Kidney epithelial cell (primary cell): ENCODE results near the gene GRM8. TPM values are rescaled to one million over a fixed set of nuclear protein-coding genes. Genes with fewer than 3 reads are reported as not detected.

Source experiments
- DNase-seq: peaks from one replicate; pipeline ENCODE4 v3.0.0-alpha.2; 2010; ENCODE audit warnings: low read depth
- H3K27me3 ChIP-seq: 2 replicates; pipeline ENCODE4 v1.6.0; 2011; ENCODE audit warnings: low read length; ENCODE audit not compliant: control insufficient read depth, insufficient read depth
- H3K36me3 ChIP-seq: 2 replicates; pipeline ENCODE4 v1.5.1; 2011; ENCODE audit warnings: low read length; ENCODE audit not compliant: control insufficient read depth, insufficient read depth
- H3K4me3 ChIP-seq: 2 replicates; pipeline ENCODE4 v1.5.1; 2011; ENCODE audit warnings: low read depth, mild to moderate bottlenecking, control low read depth, low read length
- CTCF ChIP-seq: IDR thresholded peaks from 2 replicates; pipeline ENCODE4 v1.5.1; 2011; ENCODE audit warnings: mild to moderate bottlenecking, moderate library complexity, low read length, control low read depth, inconsistent platforms; ENCODE audit not compliant: insufficient read depth, poor library complexity, severe bottlenecking
- total RNA-seq: library from RNA; depleted of rRNA; stranded (reverse); fragments of >200 nt; gene quantifications from 2 replicates; pipeline ENCODE4 v1.2.3, GENCODE V29; 2015

GRM8 gene
- total RNA-seq, 1 donor from 2014 or later = 0.17 TPM

DNA sequence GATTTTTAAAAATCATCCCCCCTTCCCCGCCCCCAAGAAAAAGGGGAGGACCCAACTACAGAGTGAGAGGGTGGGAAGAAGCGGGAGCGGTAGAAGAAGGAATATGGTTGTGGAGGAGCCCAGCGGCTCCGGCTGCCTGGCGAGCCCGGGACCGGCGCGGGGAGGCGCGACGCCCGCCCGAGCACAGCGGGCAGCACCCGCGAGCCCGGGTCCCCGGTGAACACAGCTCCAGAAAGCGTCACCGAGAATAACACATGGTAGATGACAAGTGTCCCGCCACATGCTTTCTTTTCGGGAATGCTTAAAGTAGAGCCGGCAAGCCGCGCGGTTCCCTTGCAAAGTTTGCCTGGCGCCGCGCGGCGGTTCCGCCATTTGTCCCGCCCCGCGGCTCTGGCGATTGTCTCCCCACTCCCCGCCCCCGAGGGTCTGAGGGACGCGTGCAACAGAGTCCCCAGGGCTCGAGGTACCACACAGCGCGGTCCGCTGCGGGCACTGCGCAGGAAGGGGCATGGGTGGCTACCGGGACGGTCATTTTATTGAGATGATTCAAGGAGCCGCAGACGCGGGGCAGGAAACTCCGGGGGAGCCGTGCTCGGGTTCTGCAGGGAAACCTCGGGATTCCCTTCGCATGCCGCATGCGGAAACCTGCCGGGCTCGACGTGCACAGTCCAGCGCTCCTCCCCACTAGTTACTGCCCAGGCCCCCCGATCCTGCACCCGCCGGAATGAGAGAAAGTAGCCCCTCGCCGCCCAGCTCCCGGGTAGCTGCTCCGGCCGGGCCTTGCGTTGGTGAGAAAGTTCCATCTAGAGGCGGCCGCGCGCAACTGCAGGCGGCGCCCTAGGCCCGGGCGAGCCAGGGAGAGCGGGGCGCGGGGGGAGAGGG, 781 bp upstream of the GRM8 start:
- no peak for DNase-seq
- Histone ChIP-seq H3K27me3 (peaks cover 56% of the 10 kb centered on the region), H3K36me3 (no peaks in the 10 kb centered on the region), H3K4me3 (peak overlapping the region; percentile 56)
- peak; percentile 82 for TF ChIP-seq CTCF

DNA sequence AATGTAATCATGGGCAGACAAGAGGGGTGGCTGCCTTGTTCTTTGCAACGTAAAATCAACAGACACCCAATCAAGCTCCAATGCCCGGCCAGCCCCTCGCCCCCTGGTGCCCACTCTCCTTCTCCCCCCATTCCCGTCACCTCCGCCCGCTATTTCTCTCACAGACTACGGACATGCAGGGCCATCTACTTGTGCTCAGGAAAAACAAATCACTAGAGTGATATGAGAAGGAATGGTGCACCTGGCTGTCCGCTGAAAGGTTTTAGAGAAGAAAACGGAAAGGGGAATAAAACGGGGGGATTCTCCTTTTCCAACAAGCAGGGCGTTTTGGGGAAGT, 396 bp downstream of the GRM8 start:
- no peak for TF ChIP-seq CTCF
- Histone ChIP-seq H3K36me3 (no peaks in the 10 kb centered on the region), H3K4me3 (peak overlapping the region; percentile 56), H3K27me3 (peaks cover 56% of the 10 kb centered on the region)
- DNase-seq = no peak

GRCh38 chr7:127251465-127252376, 1.0 kb downstream of the GRM8 start:
- DNase-seq = no peak
- no peak for TF ChIP-seq CTCF
- Histone ChIP-seq H3K27me3 (peaks cover 56% of the 10 kb centered on the region), H3K36me3 (no peaks in the 10 kb centered on the region), H3K4me3 (peak overlapping the region; percentile 56)

- no peak overlapping the region for H3K4me3 ChIP-seq
- no peak for TF ChIP-seq CTCF
- no peaks in the 10 kb centered on the region for H3K36me3 ChIP-seq
- peaks cover 56% of the 10 kb centered on the region for H3K27me3 ChIP-seq
- DNase-seq = no peak
Observed at GRCh38 chr7:127251036-127251464, 1.7 kb downstream of the GRM8 start.

DNA sequence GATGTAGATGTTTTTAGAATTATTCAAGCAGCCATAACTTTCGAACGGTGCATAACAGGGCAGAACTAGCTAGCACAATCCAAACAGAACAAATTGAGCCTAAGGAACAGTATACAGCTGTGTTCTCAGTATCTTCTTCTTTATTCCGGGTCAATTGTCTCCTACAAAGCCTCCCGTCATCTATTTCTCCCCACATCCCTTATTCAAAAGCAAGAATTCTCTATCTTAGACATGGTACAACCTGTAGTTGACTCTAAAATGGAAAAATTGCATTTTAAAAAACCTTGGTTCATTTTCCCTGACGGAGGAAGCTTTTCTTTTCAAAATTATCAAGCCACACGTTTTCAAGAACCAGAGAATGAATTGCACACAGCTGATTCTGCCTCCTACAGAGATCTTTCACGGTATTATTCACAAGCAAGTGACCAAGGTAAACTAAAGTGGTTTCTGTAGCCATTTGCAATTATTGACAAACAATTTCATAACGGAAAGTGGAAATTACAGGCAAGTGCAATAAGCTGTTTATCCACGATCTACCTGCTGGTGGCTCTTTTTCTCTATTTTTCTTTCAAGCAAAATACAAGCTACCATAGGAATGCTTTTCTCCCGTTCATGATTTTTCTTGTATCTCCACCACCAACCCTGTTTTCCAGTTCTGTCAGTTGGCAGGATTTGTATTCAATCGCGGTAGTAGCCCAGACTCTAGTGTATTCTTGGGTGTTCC, 2.3 kb downstream of the GRM8 start:
- H3K27me3 ChIP-seq = peaks cover 54% of the 10 kb centered on the region
- no peaks in the 10 kb centered on the region for H3K36me3 ChIP-seq
- DNase-seq = no peak
- TF ChIP-seq CTCF = no peak
- H3K4me3 ChIP-seq = no peak overlapping the region
